Islet of Langerhans (tissue), 1 donor: ENCODE measurements around the gene SSBP2.

Experiments used
- FAIRE-seq: peaks from one replicate; lab custom pipeline; 2011; peaks lifted over from hg19 to GRCh38; lab: Jason Lieb, UNC

Gene SSBP2

DNA sequence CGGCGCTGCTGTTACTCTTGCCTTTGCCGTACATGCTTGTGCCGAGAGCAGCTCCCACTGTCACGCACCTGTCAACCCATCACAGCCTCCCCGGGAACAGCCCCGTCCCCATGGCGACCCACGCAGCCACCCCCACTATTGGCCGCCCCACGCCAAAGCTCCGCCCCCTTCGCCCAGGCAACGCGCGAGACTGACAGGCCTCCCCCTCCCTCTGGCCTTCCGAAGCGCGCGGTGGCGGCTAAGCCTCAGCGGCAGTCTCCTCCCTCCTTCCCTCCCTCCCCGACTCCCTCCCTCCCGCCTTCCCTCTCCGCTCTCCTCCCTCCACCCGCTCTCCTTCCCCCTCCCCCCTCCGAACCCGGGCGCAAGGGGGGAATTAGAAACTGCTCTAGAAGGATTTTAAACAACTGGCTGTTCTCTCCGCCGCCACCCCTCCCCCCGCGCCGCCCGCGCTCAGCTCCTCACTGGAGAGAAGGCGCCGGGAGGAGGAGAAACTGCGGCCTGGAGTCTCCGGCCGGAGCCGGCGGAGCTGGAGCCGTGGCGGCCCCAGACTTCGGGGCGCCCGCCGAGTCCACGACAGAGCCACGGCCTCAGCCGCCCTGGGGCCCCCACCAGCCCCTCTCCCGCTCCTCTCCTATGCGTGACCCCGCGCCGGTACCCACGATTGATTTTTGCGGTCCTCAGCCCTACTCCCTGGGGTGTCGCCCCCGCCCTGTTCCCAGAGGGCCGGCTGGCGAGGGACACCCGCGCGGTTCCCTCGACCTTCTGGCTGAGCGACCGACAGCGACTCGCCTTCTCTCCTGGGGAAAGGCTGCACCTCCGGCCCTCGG, at the start of gene SSBP2:
TSS of gene SSBP2 (minus strand) at position 89 of the 827 bp plus-strand sequence. CDS start at position 34, 55 bp downstream.
- FAIRE-seq: no peak

DNA sequence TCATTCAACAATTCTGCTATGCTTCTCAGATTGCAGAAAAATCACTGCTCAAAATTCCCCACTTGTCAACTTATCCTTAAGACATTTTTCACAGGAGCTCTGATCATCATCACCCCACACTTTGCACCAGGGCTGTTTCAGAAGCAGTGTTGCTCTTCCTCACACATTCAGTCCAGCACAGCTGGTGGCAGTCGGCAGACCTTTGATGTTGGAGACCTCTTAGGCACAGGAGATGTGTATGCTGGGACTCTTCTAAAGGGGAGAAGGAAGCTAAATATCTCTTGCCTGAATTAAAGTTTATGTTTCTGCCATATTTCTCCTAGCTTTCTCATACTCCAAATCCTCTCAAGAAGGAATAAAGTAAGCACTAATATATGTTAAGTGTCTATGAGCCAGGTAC, 44.8 kb upstream of the SSBP2 start:
- no peak for FAIRE-seq

GRCh38 chr5:81794226-81794625, 43.3 kb upstream of the SSBP2 start:
- FAIRE-seq: no peak

DNA sequence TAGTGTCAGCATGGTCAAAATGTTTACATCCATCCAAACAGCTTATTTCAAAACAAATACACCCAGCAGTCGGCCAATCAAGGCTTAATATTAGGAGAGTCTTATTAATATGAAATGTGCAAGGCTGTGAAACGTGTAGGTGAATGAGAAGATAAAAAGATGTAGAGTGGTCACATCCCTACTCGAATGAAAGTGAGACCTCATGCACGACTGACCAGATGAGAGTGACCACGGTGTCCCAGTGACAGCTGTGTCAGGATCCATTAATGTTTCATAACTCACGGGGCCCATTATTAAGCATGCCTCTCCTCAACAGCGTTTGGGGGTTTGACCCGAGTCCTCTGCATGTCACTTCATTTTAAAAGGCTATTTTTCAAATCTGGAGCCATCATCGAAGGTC, 39.4 kb upstream of the SSBP2 start:
- no peak for FAIRE-seq

DNA sequence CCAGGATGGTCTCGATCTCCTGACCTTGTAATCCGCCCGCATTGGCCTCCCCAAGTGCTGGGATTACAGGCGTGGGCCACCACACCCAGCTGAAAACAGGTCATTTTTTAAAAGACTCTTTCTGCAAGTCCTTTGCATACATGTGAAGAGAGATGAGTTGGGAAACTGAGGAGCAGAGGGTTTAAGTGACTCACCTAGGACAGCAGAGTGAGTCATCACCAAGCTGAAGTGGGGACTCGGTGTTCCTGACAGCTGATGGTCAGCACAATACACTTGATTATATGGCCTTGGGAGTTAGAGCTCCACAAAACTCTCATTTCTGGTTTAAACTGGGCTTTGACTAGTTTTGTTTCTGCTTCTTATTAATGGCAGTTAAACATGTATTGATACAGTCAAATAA, 38.1 kb upstream of the SSBP2 start:
- no peak for FAIRE-seq

DNA sequence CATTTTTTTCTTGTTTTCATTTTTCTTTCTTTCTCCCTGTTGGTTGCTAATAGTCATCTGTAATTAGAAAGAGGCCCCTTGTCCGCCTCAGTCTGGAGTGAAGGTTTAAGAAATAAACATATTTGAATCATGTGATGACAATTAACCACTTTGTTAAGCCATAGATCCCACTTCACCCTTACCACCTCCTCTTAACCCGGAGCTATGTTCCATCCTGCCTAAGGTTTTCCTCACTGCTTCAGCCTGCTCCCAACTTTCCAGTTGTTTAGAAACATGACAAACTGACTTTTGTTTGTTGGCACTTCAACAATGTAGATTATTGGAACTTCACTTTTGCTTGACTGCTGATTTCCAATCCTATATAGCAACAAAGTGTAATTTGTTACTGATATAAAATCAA, 37.4 kb upstream of the SSBP2 start:
- no peak for FAIRE-seq

DNA sequence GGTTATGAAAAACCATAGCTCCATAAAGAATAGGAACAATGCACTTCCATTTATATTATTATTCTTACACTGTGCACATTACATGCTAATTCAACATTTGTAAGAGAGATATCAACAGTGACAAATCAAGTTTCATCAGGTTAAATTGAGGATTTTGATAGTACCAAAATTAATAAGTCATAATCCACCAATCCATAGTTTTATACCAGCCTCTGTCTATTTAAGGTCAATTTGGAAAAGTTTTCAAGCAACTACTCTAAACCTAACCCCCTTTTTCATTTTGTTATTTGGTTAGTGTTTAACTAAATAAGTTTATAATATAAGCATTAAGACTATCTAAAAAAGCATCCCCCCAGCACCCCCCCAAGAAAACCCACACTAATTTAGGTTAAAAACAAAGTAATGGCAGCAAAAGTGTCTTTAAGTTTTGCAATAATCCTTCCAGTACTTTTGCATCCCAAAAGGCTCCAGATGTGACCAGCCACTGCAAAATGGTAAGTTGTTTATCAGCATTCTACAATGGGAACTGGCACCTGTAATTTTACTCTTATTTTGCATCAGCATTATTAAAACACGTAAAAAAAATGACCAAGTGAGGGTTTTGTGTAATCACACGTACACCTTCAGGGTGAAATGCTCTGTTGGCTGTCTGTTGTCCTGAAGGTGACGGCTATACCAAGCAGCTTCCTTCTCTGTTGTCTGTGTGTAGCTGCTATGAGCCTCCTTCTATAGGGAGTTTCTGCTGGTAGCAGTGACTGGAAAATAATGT, 36.8 kb upstream of the SSBP2 start:
- no peak for FAIRE-seq

GRCh38 chr5:81786991-81787390, 36.1 kb upstream of the SSBP2 start:
- FAIRE-seq: no peak

- no peak for FAIRE-seq
Observed at GRCh38 chr5:81786496-81786895, 35.6 kb upstream of the SSBP2 start.

GRCh38 chr5:81785322-81785721, 34.4 kb upstream of the SSBP2 start:
- FAIRE-seq: no peak

- FAIRE-seq: no peak
Observed at GRCh38 chr5:81783401-81783800, 32.5 kb upstream of the SSBP2 start.

DNA sequence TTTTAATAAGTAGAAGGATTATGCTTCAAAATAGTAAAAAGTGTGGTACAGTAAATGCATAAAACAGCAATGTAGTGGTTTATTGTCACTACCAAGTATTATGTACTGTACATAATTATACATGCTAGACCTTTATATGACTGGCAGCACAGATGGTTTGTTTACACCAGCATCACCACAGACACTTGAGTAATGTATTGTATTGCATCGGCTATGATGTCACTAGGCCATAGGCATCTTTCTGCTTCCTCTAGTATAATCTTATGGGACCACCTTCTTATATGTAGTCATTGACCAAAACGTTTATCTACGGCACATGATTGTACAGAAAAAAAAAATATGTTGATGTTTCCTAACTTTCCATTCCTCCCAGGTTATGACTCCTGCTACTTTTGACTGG, 31.9 kb upstream of the SSBP2 start:
- FAIRE-seq: no peak

GRCh38 chr5:81779916-81780266, 29.0 kb upstream of the SSBP2 start:
- no peak for FAIRE-seq

- FAIRE-seq: peak; percentile 36
Observed at GRCh38 chr5:81779125-81779915, 28.4 kb upstream of the SSBP2 start.

DNA sequence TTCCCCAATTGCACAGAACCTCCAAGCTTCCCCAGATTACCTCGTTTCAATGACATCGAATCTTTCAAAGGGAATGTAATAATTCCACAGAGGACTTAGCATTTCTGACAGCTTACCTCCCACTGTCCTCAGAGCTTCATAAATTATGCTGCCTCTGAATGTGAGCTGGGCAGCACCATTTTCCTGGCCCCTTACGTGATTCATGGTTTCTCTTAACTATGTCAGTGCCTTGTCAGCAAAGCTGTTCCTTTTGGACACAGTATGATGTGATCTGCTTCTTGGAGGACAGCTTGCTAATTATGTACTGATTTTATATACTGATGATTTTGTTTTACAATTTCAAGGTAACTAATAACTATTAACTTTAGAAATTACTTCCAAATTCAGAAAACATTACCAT, 27.7 kb upstream of the SSBP2 start:
- FAIRE-seq: peak; percentile 93

GRCh38 chr5:81776258-81776657, 25.4 kb upstream of the SSBP2 start:
- FAIRE-seq: no peak

- FAIRE-seq: no peak
Observed at GRCh38 chr5:81774374-81774773, 23.5 kb upstream of the SSBP2 start.

DNA sequence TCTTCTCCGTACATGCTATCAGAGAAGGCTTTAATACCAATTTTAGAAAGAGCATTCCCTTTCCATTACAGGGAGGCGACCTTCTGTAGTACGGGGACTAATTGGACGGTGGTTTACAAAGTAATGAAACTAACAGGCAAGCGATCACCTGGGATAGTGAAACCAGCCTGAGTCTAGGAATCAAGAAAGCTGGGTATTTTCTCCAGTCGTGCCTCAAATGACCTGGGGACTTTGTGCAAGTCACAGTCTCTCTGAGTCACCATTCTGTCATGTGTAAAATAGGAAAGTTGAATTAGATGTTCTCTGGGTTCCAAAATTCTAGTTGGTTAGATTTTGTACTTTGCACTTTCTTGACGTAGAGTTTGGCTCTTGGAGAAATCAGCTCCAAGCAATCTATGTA, 22.7 kb upstream of the SSBP2 start:
- no peak for FAIRE-seq

- FAIRE-seq: no peak
Observed at GRCh38 chr5:81773161-81773560, 22.3 kb upstream of the SSBP2 start.

DNA sequence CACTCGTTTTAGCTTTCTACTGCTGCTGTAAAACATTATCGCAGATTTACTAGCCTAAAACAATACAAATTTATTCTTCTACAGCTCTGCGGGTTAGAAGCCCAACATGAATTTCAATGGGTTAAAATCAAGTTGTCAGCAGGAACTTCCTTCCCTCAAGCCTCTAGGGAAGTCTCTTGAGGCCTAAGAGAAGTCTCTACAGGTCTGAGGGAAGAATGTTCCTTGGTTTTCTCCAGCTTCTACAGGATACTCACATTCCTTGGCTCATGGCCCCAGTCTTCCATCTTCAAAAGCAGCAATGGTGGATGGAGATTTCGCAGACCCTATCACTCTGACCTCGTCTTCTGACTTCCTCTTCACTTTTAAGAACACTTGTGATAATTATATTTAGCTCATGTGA, 21.6 kb upstream of the SSBP2 start:
- FAIRE-seq: no peak

DNA sequence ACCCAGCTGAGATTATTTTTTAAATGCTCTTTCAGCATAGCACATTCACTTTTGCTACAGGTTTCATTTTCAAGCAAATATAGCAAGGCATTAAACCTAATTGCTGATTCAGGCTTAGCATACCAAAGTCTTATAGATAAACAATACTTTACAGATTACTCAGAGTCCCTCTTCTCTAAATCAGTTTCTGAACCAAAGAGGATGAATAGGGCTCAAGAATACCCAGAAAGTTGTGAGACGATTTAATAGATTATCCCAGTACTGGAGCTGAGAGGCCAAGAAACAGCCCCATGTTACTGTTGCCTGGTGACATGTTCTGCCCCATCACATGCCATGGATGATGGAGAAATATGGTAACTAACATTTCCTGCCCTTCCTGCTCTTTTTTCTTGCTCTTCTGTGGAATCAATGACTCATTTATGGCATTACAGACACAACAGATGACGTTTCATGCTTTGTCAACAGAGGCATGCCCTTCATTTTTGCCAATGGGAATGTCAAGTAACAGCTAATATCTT, 18.1 kb upstream of the SSBP2 start:
- FAIRE-seq: no peak

- FAIRE-seq: no peak
Observed at GRCh38 chr5:81767938-81768337, 17.0 kb upstream of the SSBP2 start.

DNA sequence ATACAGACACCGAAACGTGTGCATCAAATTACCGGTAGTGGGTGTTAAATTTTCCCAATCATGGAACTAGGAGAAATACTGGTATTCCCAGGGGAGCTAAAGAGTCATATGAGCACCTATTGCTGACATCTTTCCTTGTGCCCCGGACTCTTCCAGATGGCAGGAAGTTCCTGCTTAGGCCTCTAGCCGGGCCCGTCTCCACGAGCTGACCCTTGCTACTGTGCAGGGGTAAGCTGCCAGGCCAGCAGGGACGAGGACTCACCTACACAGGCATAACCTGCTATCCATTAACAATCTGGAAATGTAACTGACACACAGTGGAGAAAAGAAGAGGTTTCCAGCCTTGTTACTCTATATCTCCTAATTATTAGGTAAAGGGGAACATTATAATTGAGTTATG, 16.2 kb upstream of the SSBP2 start:
- FAIRE-seq: no peak
